Fibroblast of mammary gland (primary cell): ENCODE data around the gene CTPS1.

ENCODE experiments used
- DNase-seq: peaks from one replicate; pipeline ENCODE4 v3.0.0-alpha.2; 2010; ENCODE audit warnings: low read depth
- H3K4me3 ChIP-seq: 2 replicates; pipeline ENCODE4 v1.5.1; 2011; ENCODE audit warnings: low read depth, mild to moderate bottlenecking, low read length, moderate library complexity; ENCODE audit not compliant: control insufficient read depth
- CTCF ChIP-seq: conservative IDR thresholded peaks from 2 replicates; pipeline ENCODE4 v1.5.1; 2011; ENCODE audit warnings: low read depth, low read length, inconsistent platforms; ENCODE audit not compliant: control insufficient read depth, insufficient read depth

Gene CTPS1

GRCh38 chr1:41019353-41019745 is 39.9 kb downstream of the CTPS1 start:
- no peak for TF ChIP-seq CTCF

GRCh38 chr1:41020109-41020576 is 40.6 kb downstream of the CTPS1 start:
- no peak for TF ChIP-seq CTCF
- no peak for DNase-seq

More at GRCh38 chr1:41019353-41019745, 39.9 kb downstream of the CTPS1 start:
- DNase-seq = no peak
- H3K4me3 ChIP-seq = no peak overlapping the region

GRCh38 chr1:41020654-41021053 is 41.2 kb downstream of the CTPS1 start:
- no peak for TF ChIP-seq CTCF
- no peak overlapping the region for H3K4me3 ChIP-seq
- no peak for DNase-seq

More at GRCh38 chr1:41020109-41020576, 40.6 kb downstream of the CTPS1 start:
- H3K4me3 ChIP-seq = no peak overlapping the region

GRCh38 chr1:41021526-41022308 is 42.2 kb downstream of the CTPS1 start, which contains the start of gene SLFNL1:
Gene SLFNL1 (minus strand): TSS chr1:41021725. CDS start chr1:41020660, 1,065 bp downstream.
- peak; percentile 4 for TF ChIP-seq CTCF
- H3K4me3 ChIP-seq = no peak within 1 kb of the TSS
- no peak for DNase-seq

GRCh38 chr1:41022424-41022823 is 42.9 kb downstream of the CTPS1 start:
- no peak overlapping the region for H3K4me3 ChIP-seq
- no peak for DNase-seq
- no peak for TF ChIP-seq CTCF

GRCh38 chr1:41023279-41023990 is 43.9 kb downstream of the CTPS1 start:
- no peak overlapping the region for H3K4me3 ChIP-seq
- peak; percentile 41 for TF ChIP-seq CTCF
- no peak for DNase-seq
